8988T (cell line): ENCODE results near the gene VSIG10L2.
"Not testable (repeated sequence)": the region's sequence is repeated elsewhere in the genome, so short reads cannot be mapped to it uniquely, and the experiment has no call there.

Experiments used
- DNase-seq: peaks from one replicate; pipeline ENCODE4 v3.0.0; 2011

Gene VSIG10L2

GRCh38 chr11:125945797-125946520 is at the start of gene VSIG10L2:
Gene VSIG10L2, plus strand, starts transcription at chr11:125946044. Its CDS starts 12 bp downstream, at chr11:125946056.
- no peak for DNase-seq

GRCh38 chr11:125901872-125902271 is 44.0 kb upstream of the VSIG10L2 start:
- DNase-seq, result no peak

GRCh38 chr11:125902277-125902926 is 43.4 kb upstream of the VSIG10L2 start:
- DNase-seq, result no peak

- peak; percentile 86 for DNase-seq
These were observed 42.7 kb upstream of the VSIG10L2 start, which contains the start of gene PUS3 for GRCh38 chr11:125902927-125903710. Gene PUS3, minus strand, starts transcription at chr11:125903206. Its CDS starts 6,922 bp downstream, at chr11:125896284.

GRCh38 chr11:125903711-125904659 is 41.9 kb upstream of the VSIG10L2 start, which contains the start of gene DDX25:
Gene DDX25, plus strand, starts transcription at chr11:125904508. Its CDS starts 10 bp downstream, at chr11:125904518.
- DNase-seq, result no peak

- DNase-seq, result no peak
These were observed 41.2 kb upstream of the VSIG10L2 start for GRCh38 chr11:125904678-125905077.

GRCh38 chr11:125910226-125910849 is 35.5 kb upstream of the VSIG10L2 start:
- no peak for DNase-seq

GRCh38 chr11:125914601-125915000 is 31.2 kb upstream of the VSIG10L2 start:
- DNase-seq, result not testable (repeated sequence)

GRCh38 chr11:125916683-125917347 is 29.0 kb upstream of the VSIG10L2 start:
- no peak for DNase-seq

- DNase-seq, result no peak
These were observed 27.6 kb upstream of the VSIG10L2 start for GRCh38 chr11:125918140-125918840.

- DNase-seq, result no peak
These were observed 24.8 kb upstream of the VSIG10L2 start for GRCh38 chr11:125921042-125921441.

- no peak for DNase-seq
These were observed 23.7 kb upstream of the VSIG10L2 start for GRCh38 chr11:125922156-125922555.

- no peak for DNase-seq
These were observed 22.7 kb upstream of the VSIG10L2 start for GRCh38 chr11:125923012-125923579.

- no peak for DNase-seq
These were observed 22.2 kb upstream of the VSIG10L2 start for GRCh38 chr11:125923633-125924032.

- no peak for DNase-seq
These were observed 21.3 kb upstream of the VSIG10L2 start for GRCh38 chr11:125924384-125925007.

GRCh38 chr11:125925247-125925740 is 20.6 kb upstream of the VSIG10L2 start:
- no peak for DNase-seq

- DNase-seq, result no peak
These were observed 20.0 kb upstream of the VSIG10L2 start for GRCh38 chr11:125925804-125926203.

- no peak for DNase-seq
These were observed 19.2 kb upstream of the VSIG10L2 start for GRCh38 chr11:125926682-125927081.

- no peak for DNase-seq
These were observed 16.3 kb upstream of the VSIG10L2 start for GRCh38 chr11:125929445-125930075.
